Glutamatergic neuron (in vitro differentiated cells): ENCODE measurements around the gene RB1. TPM values are rescaled to one million over a fixed set of nuclear protein-coding genes. Genes with fewer than 3 reads are reported as not detected.

Experiments used
- DNase-seq: peaks from one replicate; pipeline ENCODE4 v3.0.0; 2022
- H3K27ac Mint-ChIP-seq: one replicate; pipeline ENCODE4 v1.8.0; 2020; ENCODE audit warnings: mild to moderate bottlenecking, mixed read lengths, inconsistent platforms; ENCODE audit not compliant: unreplicated experiment
- H3K27me3 Mint-ChIP-seq: one replicate; pipeline ENCODE4 v1.8.0; 2020; ENCODE audit warnings: mild to moderate bottlenecking, moderate library complexity, mixed read lengths, inconsistent platforms; ENCODE audit not compliant: unreplicated experiment
- H3K36me3 Mint-ChIP-seq: one replicate; pipeline ENCODE4 v1.8.0; 2020; ENCODE audit warnings: mild to moderate bottlenecking, mixed read lengths, inconsistent platforms; ENCODE audit not compliant: unreplicated experiment
- H3K4me1 Mint-ChIP-seq: one replicate; pipeline ENCODE4 v1.8.0; 2020; ENCODE audit warnings: mild to moderate bottlenecking, low read depth, mixed read lengths, inconsistent platforms; ENCODE audit not compliant: unreplicated experiment
- H3K4me3 Mint-ChIP-seq: one replicate; pipeline ENCODE4 v1.8.0; 2020; ENCODE audit warnings: mild to moderate bottlenecking, mixed read lengths, inconsistent platforms; ENCODE audit not compliant: unreplicated experiment
- H3K9me3 Mint-ChIP-seq: one replicate; pipeline ENCODE4 v1.8.0; 2020; ENCODE audit warnings: mild to moderate bottlenecking, moderate library complexity, mixed read lengths, inconsistent platforms; ENCODE audit not compliant: unreplicated experiment
- CTCF ChIP-seq: fragments of 200-600 bp; sonication (generic); IDR thresholded peaks from one replicate; pipeline ENCODE4 v1.5.0; 2021; ENCODE audit not compliant: partially characterized antibody, unreplicated experiment
- total RNA-seq: library from RNA; stranded (reverse); fragmentation: NEBNext Ultra II Directional; extraction: Animal tissue kit (Norgen Biotek cat#: 25700); gene quantifications from one replicate; pipeline ENCODE4 v1.2.1, GENCODE V29; 2021; ENCODE audit not compliant: unreplicated experiment

Gene RB1
- total RNA-seq, 1 donor from 2014 or later = 50.3 TPM

- H3K27me3 Mint-ChIP-seq = peaks cover 11% of the 10 kb centered on the region
- H3K4me3 Mint-ChIP-seq = peak overlapping the region; percentile 9
- H3K9me3 Mint-ChIP-seq = peaks cover 18% of the 10 kb centered on the region
- H3K27ac Mint-ChIP-seq = peak overlapping the region; percentile 90
- H3K36me3 Mint-ChIP-seq = peaks cover 19% of the 10 kb centered on the region
- H3K4me1 Mint-ChIP-seq = peaks cover 13% of the 10 kb centered on the region
- DNase-seq = peak; percentile 21
- TF ChIP-seq CTCF = no peak
Measured at GRCh38 chr13:48316826-48317510, 13.4 kb downstream of the RB1 start.

GRCh38 chr13:48317511-48318376, 14.2 kb downstream of the RB1 start:
- DNase-seq = peak; percentile 62
- peak overlapping the region; percentile 93 for H3K27ac Mint-ChIP-seq
- peaks cover 11% of the 10 kb centered on the region for H3K27me3 Mint-ChIP-seq
- peaks cover 23% of the 10 kb centered on the region for H3K9me3 Mint-ChIP-seq
- H3K36me3 Mint-ChIP-seq = peaks cover 21% of the 10 kb centered on the region
- no peak for TF ChIP-seq CTCF
- H3K4me3 Mint-ChIP-seq = peak overlapping the region; percentile 73
- H3K4me1 Mint-ChIP-seq = peaks cover 13% of the 10 kb centered on the region

- Mint-ChIP-seq H3K36me3 (peaks cover 21% of the 10 kb centered on the region), H3K27ac (peak overlapping the region; percentile 93), H3K27me3 (peaks cover 11% of the 10 kb centered on the region)
Measured at GRCh38 chr13:48318377-48318811, 14.8 kb downstream of the RB1 start.

GRCh38 chr13:48318821-48319511, 15.4 kb downstream of the RB1 start:
- H3K27me3 Mint-ChIP-seq = peaks cover 11% of the 10 kb centered on the region
- DNase-seq = no peak
- no peak overlapping the region for H3K27ac Mint-ChIP-seq
- peaks cover 21% of the 10 kb centered on the region for H3K36me3 Mint-ChIP-seq
- H3K4me3 Mint-ChIP-seq = no peak overlapping the region
- no peak for TF ChIP-seq CTCF
- peaks cover 13% of the 10 kb centered on the region for H3K4me1 Mint-ChIP-seq
- peaks cover 20% of the 10 kb centered on the region for H3K9me3 Mint-ChIP-seq

More at GRCh38 chr13:48318377-48318811, 14.8 kb downstream of the RB1 start:
- Mint-ChIP-seq H3K4me1 (peaks cover 13% of the 10 kb centered on the region), H3K9me3 (peaks cover 20% of the 10 kb centered on the region), H3K4me3 (no peak overlapping the region)
- TF ChIP-seq CTCF = no peak
- DNase-seq = no peak
